H9 (cell line): ENCODE measurements around the gene OR2F1. TPM values are rescaled to one million over a fixed set of nuclear protein-coding genes. Genes with fewer than 3 reads are reported as not detected.

ENCODE experiments used
- DNase-seq: peaks from one replicate; pipeline ENCODE4 v3.0.0-alpha.2; 2017
- H2AFZ ChIP-seq: one replicate; pipeline ENCODE4 v1.6.1; 2013; ENCODE audit warnings: mild to moderate bottlenecking, low read length, control low read depth, moderate library complexity
- H2AK5ac ChIP-seq: 2 replicates; pipeline ENCODE4 v1.6.1; 2013; ENCODE audit warnings: low read length, control low read depth, mixed read lengths; ENCODE audit not compliant: insufficient read length
- H2BK120ac ChIP-seq: one replicate; pipeline ENCODE4 v1.6.1; 2013; ENCODE audit warnings: low read depth, mild to moderate bottlenecking, low read length, control low read depth, inconsistent platforms; ENCODE audit not compliant: poor library complexity, severe bottlenecking
- H2BK12ac ChIP-seq: 2 replicates; pipeline ENCODE4 v1.6.1; 2013; ENCODE audit warnings: low read length, control low read depth, mixed read lengths, low read depth; ENCODE audit not compliant: insufficient read length
- H2BK15ac ChIP-seq: 2 replicates; pipeline ENCODE4 v1.6.1; 2013; ENCODE audit warnings: low read depth, low read length, control low read depth
- H2BK20ac ChIP-seq: one replicate; pipeline ENCODE4 v1.6.1; 2013; ENCODE audit warnings: low read depth, mild to moderate bottlenecking, low read length, control low read depth, inconsistent platforms; ENCODE audit not compliant: poor library complexity, severe bottlenecking
- H2BK5ac ChIP-seq: 2 replicates; pipeline ENCODE4 v1.6.1; 2013; ENCODE audit warnings: low read length, control low read depth, mixed read lengths; ENCODE audit not compliant: insufficient read length
- H3K14ac ChIP-seq: 2 replicates; pipeline ENCODE4 v1.6.1; 2013; ENCODE audit warnings: low read length, control low read depth; ENCODE audit not compliant: insufficient read depth
- H3K18ac ChIP-seq: 2 replicates; pipeline ENCODE4 v1.6.1; 2013; ENCODE audit warnings: low read depth, mild to moderate bottlenecking, mixed read lengths, low read length, control low read depth; ENCODE audit not compliant: insufficient read length
- H3K23ac ChIP-seq: 2 replicates; pipeline ENCODE4 v1.6.1; 2013; ENCODE audit warnings: low read length, control low read depth, mixed read lengths, low read depth; ENCODE audit not compliant: insufficient read length
- H3K23me2 ChIP-seq: 2 replicates; pipeline ENCODE4 v1.6.1; 2013; ENCODE audit warnings: low read depth, mild to moderate bottlenecking, mixed read lengths, low read length, control low read depth; ENCODE audit not compliant: insufficient read length, poor library complexity, severe bottlenecking
- H3K27ac ChIP-seq: 2 replicates; pipeline ENCODE4 v1.5.1; 2013; ENCODE audit warnings: low read length, control low read depth, mixed read lengths, low read depth; ENCODE audit not compliant: insufficient read length
- H3K27me3 ChIP-seq: 2 replicates; pipeline ENCODE4 v1.6.1; 2013; ENCODE audit warnings: low read length, control low read depth, inconsistent platforms; ENCODE audit not compliant: insufficient read depth
- H3K4ac ChIP-seq: 2 replicates; pipeline ENCODE4 v1.6.1; 2013; ENCODE audit warnings: low read depth, mild to moderate bottlenecking, control low read depth, inconsistent platforms, low read length, moderate library complexity
- H3K4me1 ChIP-seq: 2 replicates; pipeline ENCODE4 v1.6.1; 2013; ENCODE audit warnings: low read length, control low read depth, inconsistent platforms; ENCODE audit not compliant: insufficient read depth
- H3K4me2 ChIP-seq: 2 replicates; pipeline ENCODE4 v1.6.1; 2013; ENCODE audit warnings: low read length, control low read depth, mixed read lengths; ENCODE audit not compliant: insufficient read length, insufficient read depth
- H3K56ac ChIP-seq: 2 replicates; pipeline ENCODE4 v1.6.1; 2013; ENCODE audit warnings: low read depth, mild to moderate bottlenecking, mixed read lengths, low read length, control low read depth; ENCODE audit not compliant: insufficient read length
- H3K79me1 ChIP-seq: 2 replicates; pipeline ENCODE4 v1.6.1; 2013; ENCODE audit warnings: low read depth, mild to moderate bottlenecking, moderate library complexity, low read length, control low read depth, inconsistent platforms; ENCODE audit not compliant: insufficient read depth, poor library complexity, severe bottlenecking
- H3K79me2 ChIP-seq: 2 replicates; pipeline ENCODE4 v1.6.1; 2013; ENCODE audit warnings: low read length, control low read depth, inconsistent platforms; ENCODE audit not compliant: insufficient read depth
- H3K9ac ChIP-seq: 2 replicates; pipeline ENCODE4 v1.6.1; 2013; ENCODE audit warnings: low read length, control low read depth, mixed read lengths; ENCODE audit not compliant: insufficient read length; ENCODE audit errors: extremely low read depth
- H3K9me3 ChIP-seq: one replicate; pipeline ENCODE4 v1.6.1; 2013; ENCODE audit warnings: low read depth, low read length, inconsistent platforms; ENCODE audit not compliant: control insufficient read depth
- H3T11ph ChIP-seq: one replicate; pipeline ENCODE4 v1.6.1; 2013; ENCODE audit warnings: mild to moderate bottlenecking, low read length, control low read depth, inconsistent platforms
- H4K20me1 ChIP-seq: one replicate; pipeline ENCODE4 v1.6.1; 2013; ENCODE audit not compliant: control insufficient read depth, insufficient read length, insufficient read depth
- H4K5ac ChIP-seq: 2 replicates; pipeline ENCODE4 v1.6.1; 2013; ENCODE audit warnings: low read depth, mild to moderate bottlenecking, mixed read lengths, low read length, control low read depth; ENCODE audit not compliant: insufficient read length
- H4K8ac ChIP-seq: replicated peaks from 2 replicates; pipeline ENCODE4 v1.6.1; 2013; ENCODE audit warnings: low read length, control low read depth, mixed read lengths, low read depth; ENCODE audit not compliant: insufficient read length
- H4K91ac ChIP-seq: 2 replicates; pipeline ENCODE4 v1.6.1; 2013; ENCODE audit warnings: low read depth, mild to moderate bottlenecking, moderate library complexity, mixed read lengths, low read length, control low read depth; ENCODE audit not compliant: insufficient read length
- H3K27ac Mint-ChIP-seq, 3 experiments: 2 replicates in 2 of 3; 3 replicates in 1 of 3; pipeline ENCODE4 v1.8.0; 2020 to 2021; ENCODE audit warnings: mixed read lengths in 3 of 3, mild to moderate bottlenecking in 1 of 3, moderate library complexity in 1 of 3
- H3K27me3 Mint-ChIP-seq: 2 replicates; pipeline ENCODE4 v1.8.0; 2021; ENCODE audit warnings: low read depth, mild to moderate bottlenecking, moderate library complexity, mixed read lengths
- H3K36me3 Mint-ChIP-seq, 3 experiments: 2 replicates in 2 of 3; 3 replicates in 1 of 3; pipeline ENCODE4 v1.8.0; 2020 to 2021; ENCODE audit warnings: low read depth in 3 of 3, mixed read lengths in 3 of 3; ENCODE audit not compliant: insufficient read depth in 1 of 3
- H3K4me1 Mint-ChIP-seq, 2 experiments: 2 replicates each; pipeline ENCODE4 v1.8.0; 2020; ENCODE audit warnings: mixed read lengths in 2 of 2
- H3K4me3 Mint-ChIP-seq, 2 experiments: 2 replicates in 1 of 2; 3 replicates in 1 of 2; pipeline ENCODE4 v1.8.0; 2020 to 2021; ENCODE audit warnings: mild to moderate bottlenecking in 2 of 2, mixed read lengths in 2 of 2, moderate library complexity in 1 of 2
- H3K9me3 Mint-ChIP-seq, 2 experiments: 2 replicates in 1 of 2; 3 replicates in 1 of 2; pipeline ENCODE4 v1.8.0; 2020; ENCODE audit warnings: mild to moderate bottlenecking in 2 of 2, mixed read lengths in 2 of 2, moderate library complexity in 1 of 2
- total RNA-seq: library from RNA; stranded (reverse); gene quantifications from 2 replicates; pipeline ENCODE4 v1.2.1, GENCODE V29; 2021
- TF ChIP-seq, protein P1 (sequence below): fragments of 200-600 bp; sonication (generic); conservative IDR thresholded peaks from 3 replicates; pipeline ENCODE4 v1.8.0; 2021; ENCODE audit warnings: antibody characterized with exemption, mild to moderate bottlenecking

OR2F1 gene
- total RNA-seq, 1 experiment from 2014 or later = not detected

DNA sequence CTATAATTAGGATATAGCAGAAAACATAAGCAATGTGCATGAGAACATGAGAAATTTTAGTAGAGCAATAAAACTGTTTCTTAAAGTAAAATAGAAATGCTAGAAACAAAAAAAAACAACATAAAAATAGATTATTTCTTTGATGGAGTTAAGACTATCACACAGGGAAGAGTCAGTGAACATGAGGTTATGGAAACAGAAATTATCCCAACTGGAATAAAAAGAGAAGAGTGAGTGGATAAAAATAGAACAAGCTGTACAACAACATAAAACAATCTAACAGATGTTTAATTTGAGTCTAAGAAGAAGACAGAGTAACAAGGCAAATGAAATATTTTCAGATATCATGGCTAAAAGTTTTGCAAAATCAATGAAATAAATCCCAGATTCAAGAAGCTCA is 38.0 kb downstream of the OR2F1 start:
- TF ChIP-seq, protein P1, sequence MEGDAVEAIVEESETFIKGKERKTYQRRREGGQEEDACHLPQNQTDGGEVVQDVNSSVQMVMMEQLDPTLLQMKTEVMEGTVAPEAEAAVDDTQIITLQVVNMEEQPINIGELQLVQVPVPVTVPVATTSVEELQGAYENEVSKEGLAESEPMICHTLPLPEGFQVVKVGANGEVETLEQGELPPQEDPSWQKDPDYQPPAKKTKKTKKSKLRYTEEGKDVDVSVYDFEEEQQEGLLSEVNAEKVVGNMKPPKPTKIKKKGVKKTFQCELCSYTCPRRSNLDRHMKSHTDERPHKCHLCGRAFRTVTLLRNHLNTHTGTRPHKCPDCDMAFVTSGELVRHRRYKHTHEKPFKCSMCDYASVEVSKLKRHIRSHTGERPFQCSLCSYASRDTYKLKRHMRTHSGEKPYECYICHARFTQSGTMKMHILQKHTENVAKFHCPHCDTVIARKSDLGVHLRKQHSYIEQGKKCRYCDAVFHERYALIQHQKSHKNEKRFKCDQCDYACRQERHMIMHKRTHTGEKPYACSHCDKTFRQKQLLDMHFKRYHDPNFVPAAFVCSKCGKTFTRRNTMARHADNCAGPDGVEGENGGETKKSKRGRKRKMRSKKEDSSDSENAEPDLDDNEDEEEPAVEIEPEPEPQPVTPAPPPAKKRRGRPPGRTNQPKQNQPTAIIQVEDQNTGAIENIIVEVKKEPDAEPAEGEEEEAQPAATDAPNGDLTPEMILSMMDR = no peak

More for the DNA sequence above, 38.0 kb downstream of the OR2F1 start:
- no peak overlapping the region for H3K56ac ChIP-seq
- H3T11ph ChIP-seq = no peak overlapping the region
- no peak overlapping the region for H3K9ac ChIP-seq
- no peak overlapping the region for H2BK15ac ChIP-seq
- no peak for DNase-seq
- H3K4me1 Mint-ChIP-seq = no peaks in the 10 kb centered on the region
- no peak overlapping the region for H4K8ac ChIP-seq
- peaks cover 3 to 9% (median 8%) of the 10 kb centered on the region in 3 experiments; a peak in 4 of 7 replicates for H3K36me3 Mint-ChIP-seq
- H2BK5ac ChIP-seq = no peak overlapping the region
- H3K4ac ChIP-seq = no peak overlapping the region
- H3K23me2 ChIP-seq = no peaks in the 10 kb centered on the region
- no peak overlapping the region for H2AFZ ChIP-seq
- H3K4me2 ChIP-seq = no peak overlapping the region
- peaks cover 9% of the 10 kb centered on the region for H3K9me3 ChIP-seq
- H3K9me3 Mint-ChIP-seq = peaks cover 16 to 18% of the 10 kb centered on the region in 2 experiments
- H2BK120ac ChIP-seq = no peak overlapping the region
- H3K18ac ChIP-seq = no peak overlapping the region
- no peak overlapping the region for H3K4me3 Mint-ChIP-seq
- H3K79me1 ChIP-seq = no peaks in the 10 kb centered on the region
- no peak overlapping the region for H4K91ac ChIP-seq
- no peak overlapping the region for H2BK20ac ChIP-seq
- no peak overlapping the region for H3K27ac Mint-ChIP-seq
- H2AK5ac ChIP-seq = no peak overlapping the region
- no peaks in the 10 kb centered on the region for H3K27me3 ChIP-seq
- no peak overlapping the region for H3K14ac ChIP-seq
- H3K23ac ChIP-seq = no peak overlapping the region
- no peaks in the 10 kb centered on the region for H3K4me1 ChIP-seq
- no peak overlapping the region for H2BK12ac ChIP-seq
- no peak overlapping the region for H4K5ac ChIP-seq
- H3K27me3 Mint-ChIP-seq = no peaks in the 10 kb centered on the region
- no peaks in the 10 kb centered on the region for H4K20me1 ChIP-seq
- no peaks in the 10 kb centered on the region for H3K79me2 ChIP-seq
- no peak overlapping the region for H3K27ac ChIP-seq
